Mucosa of stomach (tissue), 1 donor: ENCODE data around the gene DSEL.

Experiments
- H3K27me3 ChIP-seq: one replicate; pipeline ENCODE4 v1.7.0; 2013; ENCODE audit warnings: mild to moderate bottlenecking, low read length; ENCODE audit not compliant: control insufficient read depth, insufficient read depth
- H3K36me3 ChIP-seq: one replicate; pipeline ENCODE4 v1.7.0; 2013; ENCODE audit warnings: low read length; ENCODE audit not compliant: control insufficient read depth, insufficient read depth
- H3K4me1 ChIP-seq: one replicate; pipeline ENCODE4 v1.7.0; 2013; ENCODE audit warnings: mild to moderate bottlenecking, low read length; ENCODE audit not compliant: control insufficient read depth, insufficient read depth
- H3K4me3 ChIP-seq: one replicate; pipeline ENCODE4 v1.7.0; 2013; ENCODE audit warnings: low read length
- H3K9ac ChIP-seq: one replicate; pipeline ENCODE4 v1.7.0; 2013; ENCODE audit warnings: mild to moderate bottlenecking, low read length, moderate library complexity
- H3K9me3 ChIP-seq: one replicate; pipeline ENCODE4 v1.7.0; 2013; ENCODE audit warnings: mild to moderate bottlenecking, low read length, moderate library complexity; ENCODE audit not compliant: control insufficient read depth
- donor health status: Pancreatic carcinoma.

Gene DSEL

GRCh38 chr18:67515942-67516538 is 480 bp downstream of the DSEL start:
- Histone ChIP-seq H3K9ac (peak overlapping the region; percentile 76), H3K9me3 (no peaks in the 10 kb centered on the region), H3K4me3 (peak overlapping the region; percentile 42), H3K4me1 (peaks cover 11% of the 10 kb centered on the region), H3K27me3 (no peaks in the 10 kb centered on the region), H3K36me3 (no peaks in the 10 kb centered on the region)

- Histone ChIP-seq H3K9ac (no peak overlapping the region), H3K4me3 (no peak overlapping the region), H3K27me3 (no peaks in the 10 kb centered on the region)
Observed at GRCh38 chr18:67514901-67515540, 1.5 kb downstream of the DSEL start.

GRCh38 chr18:67514465-67514864 is 2.1 kb downstream of the DSEL start:
- H3K9me3 ChIP-seq, result no peaks in the 10 kb centered on the region
- H3K4me1 ChIP-seq, result peaks cover 11% of the 10 kb centered on the region
- no peaks in the 10 kb centered on the region for H3K36me3 ChIP-seq
- H3K4me3 ChIP-seq, result no peak overlapping the region
- H3K9ac ChIP-seq, result no peak overlapping the region
- H3K27me3 ChIP-seq, result no peaks in the 10 kb centered on the region

More at GRCh38 chr18:67514901-67515540, 1.5 kb downstream of the DSEL start:
- Histone ChIP-seq H3K36me3 (no peaks in the 10 kb centered on the region), H3K4me1 (peaks cover 11% of the 10 kb centered on the region), H3K9me3 (no peaks in the 10 kb centered on the region)

- Histone ChIP-seq H3K4me3 (no peak overlapping the region), H3K9ac (no peak overlapping the region), H3K36me3 (no peaks in the 10 kb centered on the region), H3K4me1 (peaks cover 11% of the 10 kb centered on the region), H3K27me3 (no peaks in the 10 kb centered on the region), H3K9me3 (no peaks in the 10 kb centered on the region)
Observed at GRCh38 chr18:67513280-67513679, 3.2 kb downstream of the DSEL start.

DNA sequence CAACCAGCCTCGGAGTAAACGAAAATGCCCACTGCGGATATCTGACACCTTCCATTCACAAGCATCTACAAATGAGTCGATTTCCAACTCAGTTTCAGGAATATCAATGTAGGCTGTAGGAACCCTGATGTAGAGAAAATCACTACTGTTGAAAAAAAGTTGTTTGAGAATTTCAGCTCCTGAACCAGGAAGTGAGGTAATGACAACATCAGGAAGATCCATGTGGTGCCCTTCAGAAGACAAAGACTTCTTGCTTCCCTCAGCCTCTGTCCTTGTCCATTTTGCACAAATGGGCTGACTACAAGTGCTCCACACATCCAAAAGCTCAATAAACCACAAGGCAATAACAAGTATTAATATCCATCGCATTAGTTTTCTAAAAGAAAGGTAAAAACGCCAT is 4.7 kb downstream of the DSEL start:
- no peaks in the 10 kb centered on the region for H3K36me3 ChIP-seq
- no peak overlapping the region for H3K9ac ChIP-seq
- peaks cover 4% of the 10 kb centered on the region for H3K4me1 ChIP-seq
- H3K9me3 ChIP-seq, result no peaks in the 10 kb centered on the region
- H3K27me3 ChIP-seq, result no peaks in the 10 kb centered on the region
- no peak overlapping the region for H3K4me3 ChIP-seq

DNA sequence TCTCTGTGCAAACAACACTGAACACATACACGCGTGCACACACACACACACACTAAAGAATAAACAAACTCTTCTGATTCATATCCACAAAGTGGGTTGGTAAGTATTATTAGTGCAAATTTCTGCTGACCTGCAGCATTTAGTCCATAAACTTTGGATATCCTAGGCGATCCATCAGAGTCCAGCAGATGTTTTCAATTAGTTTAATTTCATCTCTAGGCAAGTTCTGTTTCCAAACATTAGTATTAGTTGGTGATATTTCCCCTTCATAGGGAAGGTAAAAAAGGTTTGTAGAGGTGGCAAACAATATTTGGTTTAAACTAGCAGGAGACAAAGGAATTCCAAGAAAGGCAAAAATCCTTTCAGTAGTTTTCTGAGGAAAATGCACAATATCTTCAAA is 5.7 kb downstream of the DSEL start:
- no peaks in the 10 kb centered on the region for H3K27me3 ChIP-seq
- peaks cover 4% of the 10 kb centered on the region for H3K4me1 ChIP-seq
- no peak overlapping the region for H3K4me3 ChIP-seq
- H3K9me3 ChIP-seq, result no peaks in the 10 kb centered on the region
- H3K9ac ChIP-seq, result no peak overlapping the region
- no peaks in the 10 kb centered on the region for H3K36me3 ChIP-seq

DNA sequence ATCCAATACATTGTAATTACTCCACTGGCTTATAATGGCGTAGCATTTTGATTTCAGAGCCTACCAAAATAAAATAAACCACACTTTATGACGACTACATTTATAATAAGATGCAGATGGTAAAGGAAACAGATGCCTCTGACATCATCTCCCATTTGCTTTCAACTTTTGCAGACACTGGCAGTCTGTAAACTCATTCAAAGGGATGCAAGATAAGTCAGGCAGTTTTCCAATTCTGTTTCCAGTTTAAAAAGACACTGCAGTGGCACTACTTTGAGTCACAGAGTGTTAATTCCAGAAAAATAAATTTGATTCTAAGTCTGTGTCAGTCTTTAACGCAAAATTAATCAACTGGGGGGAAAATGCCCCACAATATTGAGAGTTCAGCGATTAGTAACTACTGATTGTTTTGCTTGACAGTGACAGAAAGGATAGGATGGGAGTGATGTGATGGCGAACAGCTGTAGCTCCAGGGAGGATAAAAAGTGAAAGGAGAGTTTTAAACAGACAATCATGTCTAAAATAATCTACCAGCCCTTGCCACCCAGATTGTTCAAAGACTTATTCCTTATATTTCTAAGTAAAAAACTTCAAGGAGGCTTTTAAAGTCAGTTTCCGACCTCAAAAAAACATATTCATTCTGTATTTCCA is 6.7 kb downstream of the DSEL start:
- Histone ChIP-seq H3K9me3 (no peaks in the 10 kb centered on the region), H3K9ac (no peak overlapping the region), H3K4me3 (no peak overlapping the region), H3K27me3 (no peaks in the 10 kb centered on the region), H3K4me1 (peaks cover 4% of the 10 kb centered on the region), H3K36me3 (no peaks in the 10 kb centered on the region)

DNA sequence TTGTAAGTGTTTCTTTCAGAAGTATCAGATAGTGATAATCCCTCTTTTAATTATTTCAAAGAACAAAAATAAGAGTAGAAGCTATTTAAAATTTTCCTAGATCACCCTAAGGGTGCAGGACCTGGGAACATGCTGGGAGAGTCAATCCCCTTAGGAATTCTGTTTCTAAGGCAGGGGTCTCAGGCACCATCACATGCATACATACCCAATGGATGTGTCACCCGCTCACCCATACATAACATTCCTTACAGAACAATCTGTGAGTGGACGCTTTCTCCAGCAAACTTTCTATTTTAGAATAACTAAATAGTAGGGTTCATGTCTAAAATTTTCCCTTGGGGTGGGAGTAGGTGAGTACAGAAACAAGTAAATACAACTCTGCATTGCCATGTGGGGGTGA is 8.4 kb downstream of the DSEL start:
- H3K9me3 ChIP-seq, result no peaks in the 10 kb centered on the region
- H3K4me1 ChIP-seq, result no peaks in the 10 kb centered on the region
- no peaks in the 10 kb centered on the region for H3K27me3 ChIP-seq
- no peaks in the 10 kb centered on the region for H3K36me3 ChIP-seq
- no peak overlapping the region for H3K4me3 ChIP-seq
- H3K9ac ChIP-seq, result no peak overlapping the region

DNA sequence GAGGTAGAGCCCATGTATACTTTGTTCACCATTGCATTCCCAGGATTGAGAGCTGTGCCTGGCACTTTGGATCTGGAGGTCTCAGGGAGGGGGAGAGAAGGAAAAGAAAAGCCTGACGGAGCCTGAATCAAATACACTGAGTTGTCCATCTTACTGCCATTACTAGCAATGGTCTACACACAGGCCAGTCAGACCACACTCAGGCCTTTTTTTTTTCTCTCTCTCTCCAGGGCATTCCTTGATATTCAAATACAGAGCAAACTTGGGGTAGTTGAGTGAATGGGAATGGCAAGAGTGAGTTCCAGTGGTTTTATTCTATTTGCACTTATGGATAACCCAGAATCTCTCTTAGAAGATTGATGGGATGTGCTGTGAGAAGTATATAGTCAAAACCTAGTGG is 11.8 kb downstream of the DSEL start:
- no peaks in the 10 kb centered on the region for H3K36me3 ChIP-seq
- no peaks in the 10 kb centered on the region for H3K27me3 ChIP-seq

GRCh38 chr18:67500522-67501205 is 15.9 kb downstream of the DSEL start:
- Histone ChIP-seq H3K4me3 (no peak overlapping the region), H3K9ac (no peak overlapping the region), H3K36me3 (no peaks in the 10 kb centered on the region), H3K4me1 (no peaks in the 10 kb centered on the region), H3K9me3 (no peaks in the 10 kb centered on the region), H3K27me3 (no peaks in the 10 kb centered on the region)

More for the DNA sequence above, 11.8 kb downstream of the DSEL start:
- Histone ChIP-seq H3K9me3 (no peaks in the 10 kb centered on the region), H3K4me1 (no peaks in the 10 kb centered on the region), H3K4me3 (no peak overlapping the region), H3K9ac (no peak overlapping the region)

DNA sequence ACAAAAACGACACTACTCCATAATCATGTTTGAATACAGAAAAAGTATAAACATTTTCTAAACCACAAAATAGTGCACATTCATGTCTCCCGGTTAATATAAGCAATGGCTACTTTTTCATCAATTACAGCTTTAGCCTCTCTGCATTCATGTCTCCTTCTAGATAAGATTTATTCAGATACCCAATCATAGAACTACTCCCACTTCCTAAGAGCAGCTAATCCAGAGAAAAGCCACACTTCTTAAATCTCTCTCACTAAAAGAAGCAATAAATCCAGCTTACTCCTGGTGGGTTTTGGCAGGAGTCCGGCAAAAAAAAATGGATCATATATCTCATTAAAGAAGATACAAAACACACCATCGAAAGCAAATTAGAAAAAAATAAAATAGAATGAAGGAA is 20.1 kb downstream of the DSEL start:
- H3K36me3 ChIP-seq, result no peaks in the 10 kb centered on the region
- no peaks in the 10 kb centered on the region for H3K27me3 ChIP-seq
- no peak overlapping the region for H3K4me3 ChIP-seq
- no peak overlapping the region for H3K9ac ChIP-seq
- no peaks in the 10 kb centered on the region for H3K4me1 ChIP-seq
- no peaks in the 10 kb centered on the region for H3K9me3 ChIP-seq

GRCh38 chr18:67486534-67486933 is 30.0 kb downstream of the DSEL start:
- Histone ChIP-seq H3K4me3 (no peak overlapping the region), H3K9me3 (no peaks in the 10 kb centered on the region), H3K27me3 (no peaks in the 10 kb centered on the region), H3K9ac (no peak overlapping the region), H3K4me1 (no peaks in the 10 kb centered on the region), H3K36me3 (no peaks in the 10 kb centered on the region)
